ENCODE results near the gene GOLGA7B.
"Not testable (repeated sequence)": the region's sequence is repeated elsewhere in the genome, so short reads cannot be mapped to it uniquely, and the experiment has no call there.

GOLGA7B gene

DNA sequence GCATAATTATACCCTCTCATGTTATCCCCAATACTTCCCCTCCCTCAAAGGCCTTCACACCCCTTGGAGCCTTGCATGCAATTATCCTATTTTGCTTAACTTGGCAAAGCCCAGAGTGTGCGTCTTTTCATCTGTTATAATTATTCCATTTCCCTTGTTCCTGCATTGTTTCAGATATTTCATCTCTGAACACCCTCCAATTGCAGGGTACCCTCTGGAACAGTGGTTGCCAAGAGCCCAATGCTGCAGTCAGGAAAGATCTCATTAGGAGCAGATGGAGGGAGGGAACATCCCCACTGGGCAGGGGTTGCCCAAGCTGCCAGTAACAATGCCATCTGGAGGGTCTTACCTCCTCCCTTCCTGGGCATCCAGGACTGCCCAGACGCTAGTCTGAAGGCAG is 18.4 kb upstream of the GOLGA7B start:
- DNase-seq (ENCODE audit: low read depth): no peak

DNA sequence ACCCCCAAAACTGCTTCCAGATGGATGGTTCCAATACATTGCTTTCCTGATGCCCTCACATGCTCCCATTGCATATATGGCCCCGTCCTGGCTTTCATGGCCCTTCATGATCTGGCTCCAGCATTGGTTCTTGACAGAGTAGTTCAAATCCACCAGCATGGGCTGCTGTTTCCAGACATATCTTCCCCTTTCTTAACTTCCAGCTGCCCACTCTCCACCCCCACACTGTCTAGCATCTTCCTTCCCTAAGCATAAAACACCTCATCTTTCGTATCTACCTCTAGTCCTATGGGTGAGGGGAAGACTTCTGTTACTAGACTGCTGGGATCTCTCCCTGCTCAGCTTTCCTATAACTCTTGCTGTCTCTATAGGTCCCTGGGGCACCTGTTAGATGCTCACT is 13.2 kb upstream of the GOLGA7B start:
- DNase-seq (ENCODE audit: low read depth): no peak

DNA sequence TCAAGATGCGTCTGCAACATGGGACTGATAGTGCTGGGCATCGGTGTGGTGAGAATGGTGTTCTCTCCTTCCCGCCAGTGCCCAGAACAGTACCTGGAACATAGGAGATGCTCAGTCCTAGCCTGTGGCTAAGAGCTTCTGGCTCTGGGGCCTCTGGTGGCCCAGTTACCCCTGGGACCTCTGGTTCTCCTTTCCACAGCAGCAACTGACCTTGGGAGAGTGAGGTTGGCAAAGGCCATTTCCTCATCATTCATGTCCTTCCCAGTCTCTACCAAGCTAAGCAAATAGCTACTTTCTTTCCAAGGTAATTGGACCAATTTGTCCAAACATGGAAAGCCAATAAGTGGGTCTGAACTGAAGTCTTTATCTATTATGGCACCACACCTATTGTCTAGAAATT is 11.6 kb upstream of the GOLGA7B start:
- DNase-seq (ENCODE audit: low read depth): no peak

DNA sequence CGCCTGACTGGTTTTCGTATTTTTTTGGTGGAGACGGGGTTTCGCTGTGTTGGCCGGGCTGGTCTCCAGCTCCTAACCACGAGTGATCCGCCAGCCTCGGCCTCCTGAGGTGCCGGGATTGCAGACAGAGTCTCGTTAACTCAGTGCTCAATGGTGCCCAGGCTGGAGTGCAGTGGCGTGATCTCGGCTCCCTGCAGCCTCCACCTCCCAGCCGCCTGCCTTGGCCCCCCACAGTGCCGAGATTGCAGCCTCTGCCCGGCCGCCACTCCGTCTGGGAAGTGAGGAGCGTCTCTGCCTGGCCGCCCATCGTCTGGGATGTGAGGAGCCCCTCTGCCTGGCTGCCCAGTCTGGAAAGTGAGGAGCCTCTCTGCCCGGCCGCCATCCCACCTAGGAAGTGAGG is 8.5 kb upstream of the GOLGA7B start:
- DNase-seq (ENCODE audit: low read depth): not testable (repeated sequence)

DNA sequence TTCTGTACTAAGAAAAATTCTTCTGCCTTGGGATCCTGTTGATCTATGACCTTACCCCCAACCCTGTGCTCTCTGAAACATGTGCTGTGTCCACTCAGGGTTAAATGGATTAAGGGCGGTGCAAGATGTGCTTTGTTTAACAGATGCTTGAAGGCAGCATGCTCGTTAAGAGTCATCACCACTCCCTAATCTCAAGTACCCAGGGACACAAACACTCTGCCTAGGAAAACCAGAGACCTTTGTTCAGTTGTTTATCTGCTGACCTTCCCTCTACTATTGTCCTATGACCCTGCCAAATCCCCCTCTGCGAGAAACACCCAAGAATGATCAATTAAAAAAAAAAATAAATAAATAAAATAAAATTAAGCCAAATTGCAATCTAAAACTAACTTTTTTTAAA is 7.5 kb upstream of the GOLGA7B start:
- not testable (repeated sequence) for DNase-seq (ENCODE audit: low read depth)

DNA sequence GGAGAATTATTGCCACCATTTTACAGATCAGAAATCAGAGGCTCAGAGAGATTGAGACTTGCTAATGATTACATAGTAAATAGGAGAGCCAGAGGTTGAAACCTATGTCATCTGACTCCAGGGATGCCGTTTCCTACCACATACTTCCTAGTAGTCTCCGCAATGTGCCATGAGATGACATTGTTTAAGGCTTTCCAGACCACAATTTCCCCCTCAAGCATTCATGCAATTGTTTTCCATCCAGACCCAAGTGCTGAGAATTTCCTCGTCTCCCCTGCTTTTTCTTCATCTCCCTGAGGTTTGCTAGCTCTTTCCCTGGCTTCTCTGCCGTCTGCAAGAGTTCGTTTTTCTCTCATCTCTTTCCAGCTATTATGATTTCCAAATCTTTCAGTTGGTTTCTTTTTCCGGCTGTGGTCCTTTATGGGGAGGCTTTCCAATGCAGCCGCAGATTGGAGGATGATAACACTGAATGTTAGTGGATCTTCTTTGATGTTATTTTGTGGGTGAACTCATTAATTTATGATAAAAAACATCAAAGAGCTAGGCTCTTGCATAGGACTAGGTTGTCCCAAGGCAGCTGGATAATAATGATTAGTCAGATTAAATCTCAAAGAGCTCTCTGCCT is 6.9 kb upstream of the GOLGA7B start:
- no peak for DNase-seq (ENCODE audit: low read depth)

DNA sequence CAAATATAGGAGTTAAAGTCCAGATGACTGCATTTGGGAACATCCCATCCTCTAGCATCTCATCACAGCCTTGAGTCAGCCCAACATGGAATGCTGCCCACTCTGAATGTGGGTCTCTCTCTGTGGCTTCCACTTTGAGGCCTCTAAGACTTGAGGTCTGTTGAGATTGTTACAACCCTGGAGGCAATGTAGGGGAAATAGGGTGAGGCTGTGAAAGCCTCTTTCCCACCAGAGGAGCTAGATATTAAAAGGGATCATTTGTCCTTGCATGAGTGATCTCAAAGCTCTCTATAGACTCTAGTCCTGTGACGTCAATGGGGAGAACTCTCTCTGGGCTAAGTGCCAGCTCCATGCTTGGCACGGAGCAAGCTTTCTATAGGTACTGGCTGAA is 6.4 kb upstream of the GOLGA7B start:
- DNase-seq (ENCODE audit: low read depth): no peak

DNA sequence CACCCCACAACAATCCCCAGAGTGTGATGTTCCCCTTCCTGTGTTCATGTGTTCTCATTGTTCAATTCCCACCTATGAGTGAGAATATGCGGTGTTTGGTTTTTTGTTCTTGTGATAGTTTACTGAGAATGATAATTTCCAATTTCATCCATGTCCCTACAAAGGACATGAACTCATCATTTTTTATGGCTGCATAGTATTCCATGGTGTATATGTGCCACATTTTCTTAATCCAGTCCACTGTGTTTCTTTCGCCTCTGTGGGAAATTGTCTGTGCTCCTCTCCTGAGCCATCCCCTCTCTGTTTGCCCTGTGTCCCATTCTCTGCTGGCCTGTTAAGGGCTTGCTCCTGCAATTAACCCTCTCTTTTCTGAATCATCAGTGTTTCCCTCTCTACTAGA is 5.7 kb upstream of the GOLGA7B start:
- DNase-seq (ENCODE audit: low read depth): not testable (repeated sequence)

DNA sequence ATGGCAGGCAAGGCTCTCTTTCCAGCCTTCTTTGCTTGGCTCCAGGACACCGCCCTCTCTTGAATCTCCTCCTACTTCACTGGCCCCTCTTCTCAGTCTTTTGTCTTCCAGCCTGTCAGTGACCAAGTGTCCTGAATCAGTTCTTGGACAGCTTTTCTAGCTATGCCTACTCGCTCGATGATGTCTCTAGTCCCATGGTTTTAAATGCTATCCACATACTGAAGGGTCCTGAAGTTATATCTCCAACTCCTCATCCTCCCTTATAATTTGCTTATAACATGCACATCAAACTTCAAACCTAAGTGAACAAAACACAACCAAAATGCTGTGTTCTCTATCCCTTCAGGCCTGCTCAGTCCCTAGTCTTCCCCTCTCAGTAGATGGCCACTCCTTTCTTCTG is 5.0 kb upstream of the GOLGA7B start:
- DNase-seq (ENCODE audit: low read depth): no peak

DNA sequence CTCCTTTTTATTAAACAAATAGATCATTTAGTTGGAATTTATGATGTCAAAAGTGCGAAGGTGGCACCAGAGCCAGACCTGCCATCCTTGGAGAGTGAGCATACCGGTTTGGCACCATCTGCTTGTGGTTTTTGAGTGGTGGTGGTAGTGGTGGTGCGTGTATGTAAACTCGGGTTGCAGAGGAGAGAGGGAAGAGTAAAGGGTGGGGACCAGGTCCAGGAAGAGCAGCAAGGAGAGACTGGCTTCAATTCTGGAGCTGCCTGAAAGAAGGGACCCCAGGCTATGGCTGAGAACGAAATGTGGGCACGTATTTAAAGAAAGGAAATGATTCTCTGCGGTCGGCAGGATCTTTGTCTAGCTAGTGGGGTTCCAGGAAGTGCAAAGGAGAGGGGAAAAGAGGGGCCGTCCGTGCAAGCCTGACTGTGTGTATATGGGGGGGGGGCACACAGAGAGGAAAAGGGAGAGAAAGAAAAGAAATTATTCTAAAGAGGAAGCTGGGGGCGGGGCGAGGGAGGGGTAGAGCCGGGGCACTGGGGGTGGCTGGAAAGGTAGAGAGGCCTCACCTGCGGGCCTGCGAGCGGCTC is 448 bp upstream of the GOLGA7B start:
- DNase-seq (ENCODE audit: low read depth): no peak

DNA sequence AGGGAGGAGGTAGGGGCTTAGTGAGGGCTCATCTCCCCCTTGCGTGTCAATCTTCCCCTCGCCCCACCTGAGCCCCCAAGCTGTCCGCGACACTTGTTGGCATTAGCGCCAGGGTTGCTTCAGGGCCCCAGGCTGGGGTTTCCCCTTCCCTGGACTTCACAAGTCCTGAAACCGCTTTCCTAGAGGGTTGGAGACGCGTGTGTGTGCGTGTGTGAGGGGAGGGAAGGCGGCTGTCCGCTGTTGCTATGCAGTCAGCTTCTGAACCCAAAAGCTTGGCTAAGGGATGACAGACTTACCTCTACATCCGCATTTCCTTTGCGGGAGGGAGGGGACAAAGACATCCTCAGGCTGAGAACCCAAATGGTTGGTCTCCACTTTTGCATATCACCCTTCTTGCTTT is 803 bp downstream of the GOLGA7B start:
- no peak for DNase-seq (ENCODE audit: low read depth)

DNA sequence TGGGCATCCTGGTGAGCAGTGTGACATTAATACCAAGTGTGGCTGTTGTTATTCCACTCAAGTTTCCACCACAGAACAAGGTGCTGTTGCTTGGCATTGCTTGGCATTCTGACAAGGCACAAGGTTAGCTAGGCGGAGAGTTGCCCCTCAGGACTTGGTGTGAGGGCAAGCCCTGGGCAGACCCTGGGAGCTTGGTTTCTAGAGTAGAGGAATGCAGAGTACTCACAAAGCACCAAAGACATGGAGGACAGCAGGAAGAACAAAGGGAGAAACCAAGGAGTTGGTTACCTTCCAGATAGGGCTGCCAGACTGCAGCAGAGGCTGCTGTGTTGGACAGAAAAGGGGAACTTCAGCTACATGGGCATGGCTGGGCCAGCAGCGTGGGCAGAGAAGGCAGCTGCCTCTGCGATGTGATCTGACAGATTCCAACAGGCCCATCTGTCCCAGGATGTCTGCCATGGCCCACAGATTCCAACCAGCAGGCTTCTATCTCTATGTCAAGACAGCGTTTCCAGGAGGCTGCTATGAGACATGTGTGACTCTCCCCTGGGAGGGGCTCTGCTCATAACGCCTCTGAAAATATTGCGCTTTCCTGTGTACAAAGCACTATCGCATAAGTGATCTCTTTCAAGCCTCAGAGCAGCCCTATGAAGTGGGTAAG is 1.8 kb downstream of the GOLGA7B start:
- DNase-seq (ENCODE audit: low read depth): no peak

DNA sequence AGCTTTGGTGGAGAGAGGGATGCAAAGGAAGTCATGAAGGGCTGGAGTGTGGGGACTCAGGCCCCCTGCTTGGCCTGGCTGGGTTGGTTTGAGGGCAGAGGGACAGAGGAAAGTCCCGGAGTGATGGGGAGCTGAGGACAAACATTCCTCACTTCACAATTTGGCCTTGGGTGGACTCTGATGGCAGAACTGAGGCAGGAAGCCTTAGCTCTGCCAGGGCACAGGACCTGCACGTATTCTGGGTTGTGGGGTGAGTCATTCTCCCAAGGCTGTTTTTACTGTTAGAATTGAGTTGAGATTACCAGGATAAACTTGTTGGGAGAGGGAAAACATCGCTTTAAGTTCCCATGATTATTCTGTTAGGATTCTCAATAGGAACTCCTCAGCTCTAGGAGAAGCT is 2.6 kb downstream of the GOLGA7B start:
- DNase-seq (ENCODE audit: low read depth): no peak

DNA sequence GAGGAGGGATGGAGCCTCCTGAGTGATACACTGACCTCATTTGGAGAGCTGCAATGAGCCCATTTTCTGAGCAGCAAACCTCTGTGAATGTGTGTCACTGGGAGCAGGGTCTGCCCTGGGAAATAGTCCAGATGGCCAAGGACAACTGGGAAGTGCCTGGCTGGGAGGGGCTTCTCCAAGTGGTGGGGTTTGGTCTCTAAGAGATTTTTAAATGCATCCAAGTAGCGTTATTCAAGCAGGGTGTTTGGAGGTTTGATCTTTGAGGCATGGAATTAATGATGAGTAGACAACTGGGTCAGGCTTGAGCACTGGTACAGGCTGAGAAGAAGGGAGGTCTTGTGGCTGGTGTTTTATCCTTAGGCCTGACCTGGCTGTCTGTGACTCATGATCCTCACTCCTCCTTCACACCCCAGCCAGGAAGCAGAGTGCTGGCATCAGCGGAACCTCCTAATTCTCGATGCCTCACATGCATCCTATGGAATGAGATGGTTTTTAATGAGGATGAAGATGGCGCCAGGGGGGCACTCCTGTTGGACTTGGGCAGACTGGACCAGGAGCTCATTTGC is 3.3 kb downstream of the GOLGA7B start:
- no peak for DNase-seq (ENCODE audit: low read depth)

DNA sequence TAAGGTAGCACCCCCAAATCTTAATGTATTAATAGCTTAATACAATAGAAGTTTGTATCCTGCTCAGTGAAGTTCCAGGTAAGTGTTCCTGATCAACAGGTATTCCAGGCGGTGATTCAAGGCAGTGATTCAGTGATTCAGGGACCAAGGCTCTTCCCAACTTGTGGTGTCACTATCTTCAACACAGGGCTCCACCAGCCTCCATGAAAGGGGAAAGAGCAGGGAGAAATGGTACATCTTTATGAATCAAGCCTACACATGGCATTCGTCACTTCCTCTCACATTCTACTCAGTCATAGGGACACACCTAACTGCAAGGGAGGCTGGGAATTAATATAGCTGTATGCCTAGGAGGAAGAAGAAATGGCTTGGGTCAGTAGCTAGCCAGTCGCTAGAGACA is 5.1 kb downstream of the GOLGA7B start:
- no peak for DNase-seq (ENCODE audit: low read depth)

DNA sequence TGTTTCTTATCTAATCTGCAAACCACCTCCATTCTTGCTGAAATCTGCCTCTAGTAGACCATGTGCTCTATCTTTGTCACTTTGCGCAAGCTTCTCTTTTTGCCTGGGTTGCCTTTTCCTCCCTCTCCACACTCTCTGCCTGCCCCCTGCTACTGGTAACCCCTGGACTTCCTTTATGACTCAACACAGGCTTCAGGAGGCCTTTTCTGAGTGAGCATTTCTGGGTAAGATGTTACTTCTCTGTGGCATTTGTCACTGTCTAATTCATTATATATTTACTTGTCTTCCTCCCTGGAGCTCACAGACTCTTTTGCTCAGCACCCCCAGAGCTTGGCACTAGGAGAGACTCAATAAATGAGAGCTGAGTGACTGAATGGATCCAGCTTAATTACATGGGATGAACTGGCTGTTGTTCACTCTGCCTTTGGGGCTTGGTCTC is 8.4 kb downstream of the GOLGA7B start:
- DNase-seq (ENCODE audit: low read depth): no peak

DNA sequence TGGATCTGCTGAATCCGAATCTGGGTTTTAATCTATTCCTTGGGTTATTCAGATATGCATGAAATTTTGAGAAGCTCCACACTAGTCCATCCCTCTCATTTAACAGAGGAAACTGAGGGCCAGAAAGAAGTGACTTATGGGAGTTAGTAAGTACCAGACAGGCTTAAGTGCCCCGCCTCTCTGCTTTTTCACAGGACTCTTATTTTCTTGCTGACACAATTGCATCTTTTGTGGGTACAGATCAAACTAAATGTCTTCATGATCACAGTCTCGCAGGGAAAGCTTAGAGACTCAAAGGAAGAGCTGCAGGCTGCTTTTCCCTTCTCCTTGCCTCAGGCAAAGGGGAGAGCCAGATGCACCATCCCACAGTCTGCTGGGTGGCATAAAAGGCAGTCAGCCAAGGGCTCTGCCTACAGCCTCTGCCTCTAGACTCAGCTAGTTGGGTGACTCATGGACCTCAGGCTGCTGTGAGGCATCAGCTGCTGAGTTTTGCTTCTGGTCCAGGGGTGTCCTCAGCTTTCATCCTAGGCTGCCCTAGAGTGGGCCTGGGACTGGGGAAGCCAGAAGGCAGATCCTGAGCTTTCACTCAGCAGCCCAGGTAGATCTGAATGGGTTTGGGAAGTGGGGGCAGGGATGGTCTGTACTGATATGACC is 11.6 kb downstream of the GOLGA7B start:
- peak; percentile 23 for DNase-seq (ENCODE audit: low read depth)

DNA sequence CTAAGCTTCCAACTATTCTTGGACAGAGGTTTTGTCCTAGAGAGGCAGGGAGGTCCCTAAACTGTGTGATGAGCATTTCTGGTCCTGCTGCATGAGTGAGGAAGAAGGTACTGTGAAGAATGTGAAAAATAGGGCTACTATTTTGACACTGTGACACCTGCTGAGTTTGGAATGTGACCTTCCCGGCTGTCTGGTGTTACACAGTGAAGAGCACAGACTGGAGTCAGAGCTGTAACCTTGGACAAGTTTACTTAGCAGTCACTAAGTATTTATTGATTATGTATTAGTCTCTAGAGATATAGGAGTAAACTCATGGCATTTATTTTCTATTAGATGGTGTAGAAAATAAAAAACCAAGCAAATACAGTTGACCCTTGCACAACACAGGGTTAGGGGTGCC is 12.3 kb downstream of the GOLGA7B start:
- no peak for DNase-seq (ENCODE audit: low read depth)

DNA sequence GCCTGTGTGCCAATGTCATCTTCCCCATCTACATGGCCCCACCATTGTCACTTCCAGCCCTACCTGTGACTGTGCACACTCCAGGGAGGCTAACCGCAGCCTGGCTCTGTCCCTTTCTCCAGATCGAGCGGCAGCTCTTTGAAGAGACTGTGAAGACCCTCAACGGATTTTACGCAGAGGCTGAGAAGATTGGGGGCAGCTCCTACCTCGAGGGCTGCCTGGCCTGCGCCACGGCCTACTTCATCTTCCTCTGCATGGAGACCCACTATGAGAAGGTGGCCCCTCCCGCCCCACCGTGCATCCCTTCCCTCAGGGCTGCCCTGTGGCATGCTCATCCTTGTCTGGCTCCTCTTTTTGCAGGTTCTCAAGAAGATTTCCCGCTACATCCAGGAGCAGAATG is 14.2 kb downstream of the GOLGA7B start:
- DNase-seq (ENCODE audit: low read depth): no peak

DNA sequence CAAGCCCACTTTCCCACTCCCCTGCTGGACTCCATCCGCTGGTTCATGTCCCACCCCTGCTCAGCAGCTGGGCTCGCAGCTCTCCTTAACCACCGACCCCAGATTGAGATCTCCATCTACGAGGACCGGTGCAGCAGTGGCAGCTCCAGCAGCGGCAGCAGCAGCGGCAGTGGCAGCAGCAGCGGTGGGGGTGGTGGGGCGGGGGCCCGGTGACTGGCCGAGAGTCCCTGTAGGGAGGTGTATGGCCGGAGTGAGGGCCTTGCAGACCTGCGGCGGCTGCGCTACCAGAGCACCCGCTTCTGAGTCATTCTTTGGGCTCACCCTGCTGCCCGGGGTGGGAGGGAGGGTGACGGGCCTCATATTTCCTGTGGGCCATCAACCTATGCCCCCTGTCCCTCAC is 15.8 kb downstream of the GOLGA7B start:
- DNase-seq (ENCODE audit: low read depth): no peak

DNA sequence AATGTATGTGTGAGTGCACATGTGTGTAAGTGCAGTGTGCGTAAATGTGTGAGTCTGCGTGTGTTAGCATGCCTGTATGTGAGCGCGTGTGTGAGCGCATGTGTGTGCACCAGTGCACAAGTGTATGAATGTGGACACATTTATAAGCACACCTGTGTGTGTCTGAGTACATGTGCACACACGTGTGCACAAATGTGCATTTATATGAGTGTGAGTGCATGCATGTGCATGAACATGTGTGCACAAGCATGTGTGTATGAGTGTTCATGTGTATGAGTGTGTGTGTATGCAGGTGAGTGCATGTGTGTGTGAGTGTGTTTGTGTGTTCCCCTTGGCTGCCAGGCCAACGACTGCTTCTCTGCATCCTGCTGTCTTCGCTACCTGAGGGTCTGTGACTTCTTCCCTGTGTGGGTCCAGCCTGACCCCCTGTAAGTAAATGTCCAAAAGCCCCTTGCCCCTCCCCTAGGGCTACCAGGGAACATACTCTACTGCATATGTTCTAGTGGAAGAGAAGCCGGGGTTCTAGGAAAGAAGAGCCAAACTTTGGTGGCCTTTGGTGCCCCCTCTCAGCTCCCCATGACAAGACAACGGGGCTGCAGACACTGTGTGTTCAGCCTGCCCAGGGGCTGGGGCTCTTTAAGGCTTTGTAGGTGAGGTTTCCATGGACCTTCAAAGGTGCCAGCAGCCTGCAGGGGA is 17.0 kb downstream of the GOLGA7B start:
- DNase-seq (ENCODE audit: low read depth): no peak

DNA sequence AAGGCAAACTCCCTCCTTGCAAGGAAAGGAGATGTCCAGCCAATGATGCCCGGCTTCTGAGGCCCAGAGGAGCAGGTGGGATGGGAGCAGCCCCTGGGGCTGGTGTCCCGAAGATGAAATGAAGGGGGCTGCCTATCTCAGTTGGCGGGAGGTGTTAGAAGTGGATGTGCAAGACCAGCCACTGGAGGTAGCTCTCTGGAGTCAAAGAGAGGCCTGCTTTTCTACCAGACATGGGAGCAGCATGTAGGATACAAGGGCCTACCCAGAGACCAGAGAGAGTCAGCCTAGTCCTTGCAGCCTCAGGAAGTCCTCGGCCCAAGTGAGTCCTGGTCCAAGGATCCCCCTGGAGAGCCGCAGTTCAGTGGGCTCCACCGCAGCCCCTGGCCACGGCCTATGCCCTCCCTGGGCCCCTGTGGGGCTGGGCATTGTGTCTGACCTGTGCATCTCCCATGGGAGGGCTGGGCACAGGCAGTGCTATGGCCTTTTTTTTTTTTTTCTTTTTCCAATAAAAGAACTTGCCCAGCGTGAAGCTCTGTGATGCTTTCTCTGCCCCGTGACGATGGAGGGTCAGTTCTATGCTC is 17.7 kb downstream of the GOLGA7B start:
- no peak for DNase-seq (ENCODE audit: low read depth)
